ENCODE data around the gene CORO6. TPM values are rescaled to one million over a fixed set of nuclear protein-coding genes. Genes with fewer than 3 reads are reported as not detected.

Gene CORO6
- total and polyA plus RNA-seq, 2 of the 13 experiments (the other 11 are each of a cell fraction or from before 2014, with no cell fraction given), result 0.42 to 0.82 TPM

DNA sequence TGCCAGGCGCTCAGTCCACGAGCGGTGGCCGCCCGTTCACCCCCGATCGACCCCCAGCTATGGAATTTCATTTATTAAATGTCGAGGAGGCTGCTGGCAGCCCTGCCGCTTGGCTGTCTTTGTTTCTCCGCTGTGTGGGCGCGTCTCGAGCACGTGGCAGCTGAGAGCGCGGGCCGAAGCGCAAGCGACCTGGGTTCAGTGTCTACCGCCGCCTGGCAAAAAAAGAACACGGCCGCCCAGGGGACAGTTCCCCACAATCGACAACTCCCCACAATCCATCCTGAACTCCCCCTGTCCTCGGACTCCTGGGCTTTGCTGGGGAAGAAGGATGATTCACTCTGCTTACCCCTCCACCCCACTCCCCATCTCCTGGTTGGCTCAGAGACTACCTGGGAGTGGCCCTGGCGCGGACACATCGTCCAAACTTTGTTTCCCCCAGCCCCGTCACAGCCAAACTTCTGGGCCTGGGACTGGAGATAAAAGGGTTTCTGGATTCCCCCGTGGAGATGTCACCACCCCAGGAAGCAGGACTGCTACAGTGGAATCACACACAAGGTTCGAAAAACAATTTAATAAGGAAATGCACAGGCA lies 31.5 kb downstream of the CORO6 start (continued):
- TF ChIP-seq, protein P1, sequence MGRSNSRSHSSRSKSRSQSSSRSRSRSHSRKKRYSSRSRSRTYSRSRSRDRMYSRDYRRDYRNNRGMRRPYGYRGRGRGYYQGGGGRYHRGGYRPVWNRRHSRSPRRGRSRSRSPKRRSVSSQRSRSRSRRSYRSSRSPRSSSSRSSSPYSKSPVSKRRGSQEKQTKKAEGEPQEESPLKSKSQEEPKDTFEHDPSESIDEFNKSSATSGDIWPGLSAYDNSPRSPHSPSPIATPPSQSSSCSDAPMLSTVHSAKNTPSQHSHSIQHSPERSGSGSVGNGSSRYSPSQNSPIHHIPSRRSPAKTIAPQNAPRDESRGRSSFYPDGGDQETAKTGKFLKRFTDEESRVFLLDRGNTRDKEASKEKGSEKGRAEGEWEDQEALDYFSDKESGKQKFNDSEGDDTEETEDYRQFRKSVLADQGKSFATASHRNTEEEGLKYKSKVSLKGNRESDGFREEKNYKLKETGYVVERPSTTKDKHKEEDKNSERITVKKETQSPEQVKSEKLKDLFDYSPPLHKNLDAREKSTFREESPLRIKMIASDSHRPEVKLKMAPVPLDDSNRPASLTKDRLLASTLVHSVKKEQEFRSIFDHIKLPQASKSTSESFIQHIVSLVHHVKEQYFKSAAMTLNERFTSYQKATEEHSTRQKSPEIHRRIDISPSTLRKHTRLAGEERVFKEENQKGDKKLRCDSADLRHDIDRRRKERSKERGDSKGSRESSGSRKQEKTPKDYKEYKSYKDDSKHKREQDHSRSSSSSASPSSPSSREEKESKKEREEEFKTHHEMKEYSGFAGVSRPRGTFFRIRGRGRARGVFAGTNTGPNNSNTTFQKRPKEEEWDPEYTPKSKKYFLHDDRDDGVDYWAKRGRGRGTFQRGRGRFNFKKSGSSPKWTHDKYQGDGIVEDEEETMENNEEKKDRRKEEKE (IDR thresholded peaks at IDR 0.05), result no peak
- TF ChIP-seq FOXJ3 (CRISPR knock-in tag; IDR thresholded peaks at IDR 0.05; ENCODE audit: borderline replicate concordance) (0 out of 2 replicates have a peak, but pooled peaks have one; percentile 31), PAF1 (CRISPR knock-in tag; IDR thresholded peaks at IDR 0.05) (no peak), ZBTB21 (CRISPR knock-in tag; IDR thresholded peaks at IDR 0.05) (no peak), ATF7-NPFF (CRISPR knock-in tag; IDR thresholded peaks at IDR 0.05; ENCODE audit: low read depth) (no peak), ZNF331 (CRISPR knock-in tag; IDR thresholded peaks at IDR 0.05) (peak; percentile 64; the same call in 1 of the 2 replicates), SIX4 (CRISPR knock-in tag; IDR thresholded peaks at IDR 0.05) (no peak), ZNF430 (CRISPR knock-in tag; IDR thresholded peaks at IDR 0.05) (no peak), KDM5A (IDR thresholded peaks at IDR 0.05; ENCODE audit: borderline replicate concordance, low read length) (no peak), ZNF44 (CRISPR knock-in tag; IDR thresholded peaks at IDR 0.05) (no peak), ZKSCAN5 (CRISPR knock-in tag; IDR thresholded peaks at IDR 0.05) (no peak), ZSCAN29 (CRISPR knock-in tag; conservative IDR thresholded peaks at IDR 0.05) (no peak), FOSL2 (CRISPR knock-in tag; IDR thresholded peaks at IDR 0.05) (peak; percentile 73), BRCA1 (CRISPR knock-in tag; IDR thresholded peaks at IDR 0.05) (no peak)
- TF ChIP-seq, protein P2, sequence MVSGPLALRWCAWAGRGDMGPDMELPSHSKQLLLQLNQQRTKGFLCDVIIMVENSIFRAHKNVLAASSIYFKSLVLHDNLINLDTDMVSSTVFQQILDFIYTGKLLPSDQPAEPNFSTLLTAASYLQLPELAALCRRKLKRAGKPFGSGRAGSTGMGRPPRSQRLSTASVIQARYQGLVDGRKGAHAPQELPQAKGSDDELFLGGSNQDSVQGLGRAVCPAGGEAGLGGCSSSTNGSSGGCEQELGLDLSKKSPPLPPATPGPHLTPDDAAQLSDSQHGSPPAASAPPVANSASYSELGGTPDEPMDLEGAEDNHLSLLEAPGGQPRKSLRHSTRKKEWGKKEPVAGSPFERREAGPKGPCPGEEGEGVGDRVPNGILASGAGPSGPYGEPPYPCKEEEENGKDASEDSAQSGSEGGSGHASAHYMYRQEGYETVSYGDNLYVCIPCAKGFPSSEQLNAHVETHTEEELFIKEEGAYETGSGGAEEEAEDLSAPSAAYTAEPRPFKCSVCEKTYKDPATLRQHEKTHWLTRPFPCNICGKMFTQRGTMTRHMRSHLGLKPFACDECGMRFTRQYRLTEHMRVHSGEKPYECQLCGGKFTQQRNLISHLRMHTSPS (CRISPR knock-in tag; IDR thresholded peaks at IDR 0.05; ENCODE audit: low read depth), result no peak
- TF ChIP-seq, protein P3, sequence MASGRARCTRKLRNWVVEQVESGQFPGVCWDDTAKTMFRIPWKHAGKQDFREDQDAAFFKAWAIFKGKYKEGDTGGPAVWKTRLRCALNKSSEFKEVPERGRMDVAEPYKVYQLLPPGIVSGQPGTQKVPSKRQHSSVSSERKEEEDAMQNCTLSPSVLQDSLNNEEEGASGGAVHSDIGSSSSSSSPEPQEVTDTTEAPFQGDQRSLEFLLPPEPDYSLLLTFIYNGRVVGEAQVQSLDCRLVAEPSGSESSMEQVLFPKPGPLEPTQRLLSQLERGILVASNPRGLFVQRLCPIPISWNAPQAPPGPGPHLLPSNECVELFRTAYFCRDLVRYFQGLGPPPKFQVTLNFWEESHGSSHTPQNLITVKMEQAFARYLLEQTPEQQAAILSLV (CRISPR knock-in tag; IDR thresholded peaks at IDR 0.05; ENCODE audit: borderline replicate concordance), result no peak
- TF ChIP-seq, protein P4, sequence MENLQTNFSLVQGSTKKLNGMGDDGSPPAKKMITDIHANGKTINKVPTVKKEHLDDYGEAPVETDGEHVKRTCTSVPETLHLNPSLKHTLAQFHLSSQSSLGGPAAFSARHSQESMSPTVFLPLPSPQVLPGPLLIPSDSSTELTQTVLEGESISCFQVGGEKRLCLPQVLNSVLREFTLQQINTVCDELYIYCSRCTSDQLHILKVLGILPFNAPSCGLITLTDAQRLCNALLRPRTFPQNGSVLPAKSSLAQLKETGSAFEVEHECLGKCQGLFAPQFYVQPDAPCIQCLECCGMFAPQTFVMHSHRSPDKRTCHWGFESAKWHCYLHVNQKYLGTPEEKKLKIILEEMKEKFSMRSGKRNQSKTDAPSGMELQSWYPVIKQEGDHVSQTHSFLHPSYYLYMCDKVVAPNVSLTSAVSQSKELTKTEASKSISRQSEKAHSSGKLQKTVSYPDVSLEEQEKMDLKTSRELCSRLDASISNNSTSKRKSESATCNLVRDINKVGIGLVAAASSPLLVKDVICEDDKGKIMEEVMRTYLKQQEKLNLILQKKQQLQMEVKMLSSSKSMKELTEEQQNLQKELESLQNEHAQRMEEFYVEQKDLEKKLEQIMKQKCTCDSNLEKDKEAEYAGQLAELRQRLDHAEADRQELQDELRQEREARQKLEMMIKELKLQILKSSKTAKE (CRISPR knock-in tag; IDR thresholded peaks at IDR 0.05; ENCODE audit: borderline replicate concordance), result no peak
- TF ChIP-seq, protein P5, sequence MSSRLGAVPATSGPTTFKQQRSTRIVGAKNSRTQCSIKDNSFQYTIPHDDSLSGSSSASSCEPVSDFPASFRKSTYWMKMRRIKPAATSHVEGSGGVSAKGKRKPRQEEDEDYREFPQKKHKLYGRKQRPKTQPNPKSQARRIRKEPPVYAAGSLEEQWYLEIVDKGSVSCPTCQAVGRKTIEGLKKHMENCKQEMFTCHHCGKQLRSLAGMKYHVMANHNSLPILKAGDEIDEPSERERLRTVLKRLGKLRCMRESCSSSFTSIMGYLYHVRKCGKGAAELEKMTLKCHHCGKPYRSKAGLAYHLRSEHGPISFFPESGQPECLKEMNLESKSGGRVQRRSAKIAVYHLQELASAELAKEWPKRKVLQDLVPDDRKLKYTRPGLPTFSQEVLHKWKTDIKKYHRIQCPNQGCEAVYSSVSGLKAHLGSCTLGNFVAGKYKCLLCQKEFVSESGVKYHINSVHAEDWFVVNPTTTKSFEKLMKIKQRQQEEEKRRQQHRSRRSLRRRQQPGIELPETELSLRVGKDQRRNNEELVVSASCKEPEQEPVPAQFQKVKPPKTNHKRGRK (CRISPR knock-in tag; IDR thresholded peaks at IDR 0.05), result no peak
- TF ChIP-seq, protein P6, sequence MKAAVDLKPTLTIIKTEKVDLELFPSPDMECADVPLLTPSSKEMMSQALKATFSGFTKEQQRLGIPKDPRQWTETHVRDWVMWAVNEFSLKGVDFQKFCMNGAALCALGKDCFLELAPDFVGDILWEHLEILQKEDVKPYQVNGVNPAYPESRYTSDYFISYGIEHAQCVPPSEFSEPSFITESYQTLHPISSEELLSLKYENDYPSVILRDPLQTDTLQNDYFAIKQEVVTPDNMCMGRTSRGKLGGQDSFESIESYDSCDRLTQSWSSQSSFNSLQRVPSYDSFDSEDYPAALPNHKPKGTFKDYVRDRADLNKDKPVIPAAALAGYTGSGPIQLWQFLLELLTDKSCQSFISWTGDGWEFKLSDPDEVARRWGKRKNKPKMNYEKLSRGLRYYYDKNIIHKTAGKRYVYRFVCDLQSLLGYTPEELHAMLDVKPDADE (CRISPR knock-in tag; IDR thresholded peaks at IDR 0.05), result no peak
